Heart left ventricle (tissue), 13 donors: ENCODE data around the gene LSR.

Experiments used
- CTCF ChIP-seq, 12 donors: fragments of 200-600 bp; sonication (generic) in 4 of 12; IDR thresholded peaks; one replicate each; pipeline versions ENCODE4 v1.5.0 to v1.8.0; 2018 to 2022; ENCODE audit warnings: antibody characterized with exemption in 12 of 12, mild to moderate bottlenecking in 5 of 12
- POLR2A ChIP-seq, 2 donors: fragments of 450-650 bp; IDR thresholded peaks; one replicate each; pipeline ENCODE4 v1.6.1; 2017; ENCODE audit warnings: antibody characterized with exemption in 2 of 2, mild to moderate bottlenecking in 2 of 2, moderate library complexity in 2 of 2
- donor health status: ischemic (EF 13 %, LVEDD 7.1; RV severe dilation, severe dysfunction).
- donor health status: DM: no; HTN: yes; CAD: no.
- donor health status: DM: no; HTN: no; CAD: no.
- donor health status: ischemic (EF 25% LVEDD 6.9; RV normal size, moderate dysfunction).
- donor health status: ischemic (EF 25% LVEDD 5.7; RV mildly dilated, moderate dysfunction).
- donor health status: ischemic (EF 35%, LVEDD 5.7; RV mildly dilated, moderate dysfunction).
- donor health status: nonischemic (EF 11% LVEDD 7.7; RV severe dilation, severe dysfunction).
- donor health status: DM: yes; HTN: yes; CAD: no.
- donor health status: PGD.
- donor health status: ischemic (EF 29% LVEDD 5.4; RV normal size, mild dysfunction).
- donor health status: nonischemic (EF 23%, LVEDD 6.1; RV moderate dilation, normal function).

DNA sequence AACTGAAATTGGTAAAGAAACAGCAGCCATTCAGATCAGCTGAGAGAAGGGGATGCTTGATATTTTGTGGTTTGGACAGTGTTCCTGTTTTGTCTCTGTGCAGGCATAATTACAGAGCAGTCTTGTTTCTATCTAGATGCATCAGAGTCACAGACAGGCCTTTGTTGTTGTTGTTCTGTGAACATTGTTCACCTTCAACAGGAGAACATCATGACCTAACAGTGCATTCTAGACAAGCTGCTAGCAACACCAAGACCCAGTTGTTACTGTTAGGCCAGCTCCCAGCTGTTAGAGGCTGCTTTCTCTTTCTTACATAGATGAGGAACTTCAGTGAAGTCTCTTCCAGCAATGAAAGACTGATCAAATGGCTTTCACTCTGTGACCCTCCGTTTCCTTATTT, 8.5 kb upstream of the LSR start:
- no peak for TF ChIP-seq CTCF (IDR thresholded peaks at IDR 0.05)
- no peak for TF ChIP-seq POLR2A (IDR thresholded peaks at IDR 0.05)
